ENCODE data around the gene STIM1.

GRCh38 chr11:4083198-4083597, 227.7 kb downstream of the STIM1 start:
- no peak for TF ChIP-seq CTCF (IDR thresholded peaks at IDR 0.05)
- no peak for TF ChIP-seq POLR2A (IDR thresholded peaks at IDR 0.05)

Measured in Peyer's patch (tissue), 4 donors.